Measurements from ENCODE around the gene STAM2.

- TF ChIP-seq CTCF (IDR thresholded peaks at IDR 0.05; ENCODE audit: low read length) (no peak), EZH2 (optimal IDR thresholded peaks at IDR 0.05; ENCODE audit: low read depth, low read length) (no peak), EZH2phosphoT487 (IDR thresholded peaks at IDR 0.05; ENCODE audit: low read length) (no peak)
These were observed 81.5 kb downstream of the STAM2 start for GRCh38 chr2:152094014-152094413.
